Vagina (tissue), 2 donors: ENCODE data around the gene TPM4.

Source experiments
- CTCF ChIP-seq, 3 experiments: fragments of 450-650 bp in 2 of 3; fragments of 200-600 bp in 1 of 3; sonication (generic) in 1 of 3; IDR thresholded peaks; one replicate each; pipeline ENCODE4 v1.5.1; 2017 to 2019; ENCODE audit warnings: antibody characterized with exemption in 3 of 3, mild to moderate bottlenecking in 2 of 3, moderate library complexity in 2 of 3
- POLR2A ChIP-seq, 2 donors: fragments of 450-650 bp; IDR thresholded peaks; one replicate each; pipeline ENCODE4 v1.6.1; 2017; ENCODE audit warnings: antibody characterized with exemption in 2 of 2, mild to moderate bottlenecking in 2 of 2, moderate library complexity in 2 of 2
- POLR2AphosphoS5 ChIP-seq, 2 donors: sonication (generic); formaldehyde crosslinking; IDR thresholded peaks; one replicate each; pipeline ENCODE4 v1.9.0; 2017; ENCODE audit warnings: antibody characterized with exemption in 2 of 2, mild to moderate bottlenecking in 2 of 2, low read depth in 1 of 2; ENCODE audit not compliant: insufficient read depth in 1 of 2

- TF ChIP-seq CTCF (IDR thresholded peaks at IDR 0.05), result no peak
- TF ChIP-seq POLR2AphosphoS5 (IDR thresholded peaks at IDR 0.05; ENCODE audit: insufficient read depth in 1 of 2, low read depth in 1 of 2), result no peak
- TF ChIP-seq POLR2A (IDR thresholded peaks at IDR 0.05), result no peak
Measured at GRCh38 chr19:16139752-16140151, 63.5 kb downstream of the TPM4 start.
